GM12892 (cell line): Measurements from ENCODE around the gene FOXP2.
"Not testable (repeated sequence)": the region's sequence is repeated elsewhere in the genome, so short reads cannot be mapped to it uniquely, and the experiment has no call there.

Source experiments
- DNase-seq: peaks from one replicate; pipeline ENCODE4 v3.0.0; 2011; ENCODE audit not compliant: insufficient read length
- FAIRE-seq: peaks from 2 replicates; lab custom pipeline; 2011; peaks lifted over from hg19 to GRCh38; lab: Jason Lieb, UNC
- POLR2A ChIP-seq: IDR thresholded peaks from 2 replicates; pipeline ENCODE4 v1.6.1; 2011; ENCODE audit warnings: low read depth, low read length, control low read depth
- POLR2AphosphoS5 ChIP-seq: IDR thresholded peaks from 2 replicates; pipeline ENCODE4 v1.6.1; 2011; ENCODE audit warnings: low read depth, low read length, control low read depth
- TAF1 ChIP-seq: IDR thresholded peaks from 2 replicates; pipeline ENCODE4 v1.6.1; 2011; ENCODE audit warnings: low read depth, mild to moderate bottlenecking, control low read depth, low read length, borderline replicate concordance

FOXP2 gene

DNA sequence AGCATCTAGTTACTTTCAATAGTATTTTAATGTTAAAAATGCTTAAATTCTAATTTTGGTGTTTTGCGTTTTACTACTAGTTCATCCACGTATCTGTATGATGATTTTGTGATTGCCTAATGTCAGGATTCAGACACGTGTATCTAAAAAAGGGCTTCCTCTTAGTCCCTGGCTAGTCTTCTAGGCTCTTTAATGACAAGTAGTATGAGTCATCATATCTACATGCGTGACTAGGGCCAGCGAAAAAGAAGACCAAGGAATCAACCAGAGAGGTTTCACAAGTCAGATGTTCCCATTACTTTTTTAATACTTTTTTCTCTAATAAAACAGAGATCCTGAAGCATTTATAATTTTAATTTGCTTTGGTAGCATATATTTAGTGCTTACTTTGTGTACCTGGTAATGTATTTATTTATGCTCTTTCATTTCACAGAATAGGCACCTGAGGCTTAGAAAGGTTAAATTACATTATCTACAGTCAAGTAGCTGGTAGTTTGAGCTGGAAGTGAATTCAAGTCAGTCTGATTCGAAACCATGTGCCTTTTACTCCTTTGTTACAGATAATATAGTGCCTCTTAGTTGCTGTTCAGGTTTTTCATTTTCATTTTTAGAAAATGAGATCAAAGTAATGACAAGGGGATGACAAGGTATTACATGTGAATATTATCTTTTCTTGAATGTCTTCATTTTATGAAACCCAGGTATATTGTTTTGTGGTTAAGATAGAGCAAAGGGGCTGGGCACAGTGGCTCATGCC is 140.3 kb downstream of the FOXP2 start:
- DNase-seq (no peak), FAIRE-seq (peak; percentile 70)
- no peak for TF ChIP-seq TAF1
- no peak for TF ChIP-seq POLR2AphosphoS5
- no peak for TF ChIP-seq POLR2A

DNA sequence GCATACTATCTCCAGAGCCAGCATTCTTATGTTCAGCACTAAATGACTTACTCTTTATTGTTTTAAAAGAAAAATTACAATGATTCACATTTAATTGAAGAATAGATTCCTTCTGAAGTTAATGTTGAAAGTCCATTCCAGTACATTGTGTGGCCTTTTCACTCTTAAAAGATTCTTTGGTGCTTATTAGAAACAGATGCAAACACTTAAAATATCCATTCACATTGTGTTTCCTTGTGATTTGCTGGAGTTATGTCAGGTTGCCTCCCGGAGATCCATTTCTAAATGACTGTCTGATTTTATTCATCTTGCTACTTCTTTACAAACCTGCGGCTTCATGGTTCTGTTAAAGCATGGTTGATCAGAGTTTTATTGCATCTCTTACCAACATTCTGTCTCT is 152.8 kb downstream of the FOXP2 start:
- FAIRE-seq (no peak), DNase-seq (no peak)
- no peak for TF ChIP-seq TAF1
- TF ChIP-seq POLR2AphosphoS5 = no peak
- TF ChIP-seq POLR2A = no peak

DNA sequence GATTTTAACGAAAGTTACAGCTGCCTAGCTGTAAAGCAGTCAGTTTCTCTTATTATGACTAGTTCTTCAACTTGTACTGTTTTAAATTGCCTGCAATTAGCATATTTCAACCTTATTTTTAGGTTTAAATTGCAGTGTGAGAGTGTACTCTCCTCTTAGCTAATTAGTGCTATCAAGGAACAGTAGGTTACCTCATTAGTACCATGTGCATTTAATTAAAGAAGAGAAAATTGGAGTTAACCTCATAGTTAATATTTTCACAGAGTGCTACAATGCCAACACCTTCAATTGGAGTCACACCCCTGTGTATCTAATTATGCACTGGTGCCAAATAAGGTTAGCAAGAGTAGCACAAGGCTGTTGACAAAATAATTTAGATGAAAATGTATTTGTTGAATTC is 154.6 kb downstream of the FOXP2 start:
- FAIRE-seq = no peak
- DNase-seq = no peak
- TF ChIP-seq POLR2A (no peak), TAF1 (no peak), POLR2AphosphoS5 (no peak)

DNA sequence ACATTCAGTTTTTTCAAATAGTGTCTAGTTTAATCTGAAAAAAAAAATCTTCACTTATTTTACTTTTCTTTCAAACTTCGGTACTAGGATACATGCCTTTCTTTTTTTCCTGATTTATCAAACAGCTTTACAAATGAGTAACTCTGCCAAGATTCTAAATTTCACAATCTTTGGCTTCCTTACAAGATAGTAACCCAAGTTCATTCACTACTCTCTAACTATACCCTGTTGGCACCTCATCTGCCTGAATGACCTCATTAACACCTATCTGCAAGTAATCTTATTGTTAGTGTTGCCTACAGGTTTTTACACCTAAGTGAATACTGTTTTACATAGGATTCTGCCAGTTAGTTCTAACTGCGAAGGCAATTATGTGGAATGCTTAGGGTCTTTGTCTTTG is 159.8 kb downstream of the FOXP2 start:
- FAIRE-seq = no peak

DNA sequence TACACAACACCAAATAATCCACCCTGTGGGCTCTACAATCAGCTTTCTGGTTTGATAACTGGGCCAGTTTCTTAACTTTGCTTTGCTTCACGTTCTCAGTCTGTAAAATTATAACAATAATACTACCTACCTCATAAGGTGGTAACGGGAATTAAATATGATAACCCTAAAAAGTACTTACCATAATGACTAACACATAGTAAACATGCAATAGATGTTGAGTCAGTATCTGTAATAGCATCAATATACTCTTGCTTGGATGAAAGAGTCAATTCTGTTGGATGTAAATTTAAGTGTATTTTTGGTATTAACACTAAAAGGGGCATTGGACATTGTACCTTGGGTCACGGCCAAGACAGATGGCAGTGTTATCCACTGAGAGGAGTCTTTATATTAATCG is 160.5 kb downstream of the FOXP2 start:
- FAIRE-seq = no peak
- TF ChIP-seq POLR2AphosphoS5 = no peak
- TF ChIP-seq TAF1 = no peak
- TF ChIP-seq POLR2A = no peak

More for the DNA sequence above, 159.8 kb downstream of the FOXP2 start:
- TF ChIP-seq POLR2A = no peak
- no peak for TF ChIP-seq TAF1
- no peak for TF ChIP-seq POLR2AphosphoS5
- DNase-seq = no peak

DNA sequence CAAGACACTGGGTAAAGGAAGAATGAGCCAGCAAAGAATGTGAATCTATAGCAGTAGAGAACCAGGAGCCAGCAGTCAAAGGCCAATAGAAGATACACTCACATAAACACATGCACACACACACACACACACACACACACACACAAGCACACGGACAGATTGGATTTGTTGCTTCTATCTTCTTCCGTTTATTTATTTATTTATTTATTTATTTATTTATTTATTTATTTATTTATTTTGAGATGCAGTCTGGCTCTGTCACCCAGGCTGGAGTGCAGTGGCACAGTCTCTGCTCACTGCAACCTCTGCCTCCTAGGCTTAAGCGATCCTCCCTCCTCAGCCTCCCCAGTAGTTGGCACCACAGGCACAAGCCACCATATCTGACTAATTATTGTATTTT is 166.3 kb downstream of the FOXP2 start:
- DNase-seq, FAIRE-seq: not testable (repeated sequence)

More for the DNA sequence above, 160.5 kb downstream of the FOXP2 start:
- DNase-seq = no peak

DNA sequence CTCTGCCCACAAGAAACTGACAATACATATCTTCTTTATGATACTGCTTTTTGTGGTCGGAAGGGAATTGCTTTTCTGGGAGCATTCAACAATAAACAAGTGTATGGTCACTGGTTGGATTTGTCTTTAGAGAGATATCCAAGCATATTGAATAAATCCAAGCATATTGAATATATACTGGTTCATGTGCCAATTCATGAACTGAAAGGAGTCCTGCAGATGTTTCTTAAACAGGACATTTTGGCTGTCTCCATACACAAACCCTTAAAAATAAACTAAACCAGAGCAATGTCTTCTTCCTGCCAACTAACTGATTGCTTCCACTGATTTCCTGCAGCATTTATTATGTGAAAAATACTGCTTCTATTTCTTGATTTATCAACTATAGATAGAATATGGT is 173.9 kb downstream of the FOXP2 start:
- FAIRE-seq (no peak), DNase-seq (no peak)
- TF ChIP-seq POLR2A = no peak
- TF ChIP-seq POLR2AphosphoS5 = no peak
- no peak for TF ChIP-seq TAF1

DNA sequence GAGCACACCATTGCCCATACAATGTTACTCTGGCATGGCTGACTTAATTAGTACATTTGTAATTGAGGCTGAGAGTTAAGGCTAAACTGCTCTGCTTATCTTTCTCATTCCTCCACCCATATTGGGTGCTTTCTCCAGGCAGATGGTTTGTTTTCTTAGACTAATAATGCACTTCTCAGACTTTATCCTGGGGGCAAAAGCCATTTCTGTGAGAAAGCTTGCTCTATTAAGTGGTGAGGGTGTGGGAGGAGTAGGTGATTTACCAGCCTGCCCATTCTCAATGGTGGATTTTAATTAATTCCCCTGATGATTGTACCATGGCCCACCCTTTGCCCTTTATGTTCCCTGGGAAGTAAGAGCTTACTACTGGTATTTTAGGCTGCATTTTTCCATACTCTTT is 174.8 kb downstream of the FOXP2 start:
- no peak for TF ChIP-seq POLR2AphosphoS5
- no peak for TF ChIP-seq TAF1
- TF ChIP-seq POLR2A = no peak
- DNase-seq (no peak), FAIRE-seq (no peak)

DNA sequence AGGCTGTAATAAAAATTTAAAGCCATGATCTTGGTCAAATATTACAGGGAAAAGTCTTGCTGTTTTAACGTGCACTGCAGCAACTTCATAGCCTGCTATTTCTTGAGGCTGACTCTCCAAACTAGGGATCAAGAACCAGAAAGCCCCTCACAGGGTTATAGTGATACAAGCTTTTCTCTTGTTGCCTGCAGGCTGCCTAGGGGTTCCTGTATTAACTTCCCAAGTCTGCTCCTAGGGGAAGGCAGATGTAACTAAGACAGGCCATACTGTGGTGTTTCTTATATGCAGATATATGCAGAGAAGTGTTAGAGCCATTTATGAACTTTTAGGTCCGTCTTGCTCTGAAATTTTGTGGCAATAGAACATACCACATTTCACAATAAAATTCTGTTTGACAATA is 175.7 kb downstream of the FOXP2 start:
- no peak for TF ChIP-seq POLR2AphosphoS5
- TF ChIP-seq POLR2A = no peak
- TF ChIP-seq TAF1 = no peak
- FAIRE-seq (no peak), DNase-seq (no peak)

DNA sequence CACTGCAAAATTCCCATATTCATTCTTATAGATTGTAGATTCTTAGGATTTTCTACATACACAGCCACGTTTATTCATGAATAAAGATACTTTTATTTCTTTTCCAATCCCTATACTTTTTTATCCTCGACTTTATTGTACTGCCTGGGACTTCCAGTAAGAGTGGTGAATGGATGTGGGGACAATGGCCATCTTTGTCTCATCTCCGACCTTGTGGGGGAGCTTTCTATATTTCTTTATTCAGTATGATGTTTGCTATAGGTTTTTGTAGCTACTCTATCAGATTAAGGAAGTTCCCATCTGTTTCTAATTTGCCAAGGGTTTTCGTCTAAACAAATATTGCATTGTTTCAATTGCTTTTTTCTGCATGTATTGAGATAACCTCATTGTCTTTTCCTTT is 184.3 kb downstream of the FOXP2 start:
- TF ChIP-seq POLR2AphosphoS5 (no peak), TAF1 (no peak)
- no peak for FAIRE-seq
- DNase-seq = no peak

DNA sequence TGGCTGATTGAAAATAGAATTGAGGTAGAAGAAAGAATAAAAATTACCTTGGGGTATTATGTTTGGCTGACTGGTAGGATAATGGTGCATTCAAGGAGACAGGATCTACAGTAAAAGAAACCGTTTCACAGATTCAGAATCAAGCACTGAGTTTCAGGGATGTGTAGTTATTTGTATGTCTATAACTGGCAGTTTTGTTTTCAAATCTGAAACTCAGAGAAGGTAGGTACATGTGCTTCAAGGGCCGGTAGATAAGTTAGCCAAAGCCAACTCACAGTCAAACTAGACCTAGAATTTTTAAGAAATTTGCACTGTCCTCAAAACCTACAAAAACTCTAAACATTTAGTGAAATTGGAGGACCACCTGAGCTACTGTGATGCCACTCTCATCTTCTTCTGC is 191.5 kb downstream of the FOXP2 start:
- DNase-seq = no peak
- no peak for FAIRE-seq
- TF ChIP-seq POLR2A (no peak), POLR2AphosphoS5 (no peak), TAF1 (no peak)

DNA sequence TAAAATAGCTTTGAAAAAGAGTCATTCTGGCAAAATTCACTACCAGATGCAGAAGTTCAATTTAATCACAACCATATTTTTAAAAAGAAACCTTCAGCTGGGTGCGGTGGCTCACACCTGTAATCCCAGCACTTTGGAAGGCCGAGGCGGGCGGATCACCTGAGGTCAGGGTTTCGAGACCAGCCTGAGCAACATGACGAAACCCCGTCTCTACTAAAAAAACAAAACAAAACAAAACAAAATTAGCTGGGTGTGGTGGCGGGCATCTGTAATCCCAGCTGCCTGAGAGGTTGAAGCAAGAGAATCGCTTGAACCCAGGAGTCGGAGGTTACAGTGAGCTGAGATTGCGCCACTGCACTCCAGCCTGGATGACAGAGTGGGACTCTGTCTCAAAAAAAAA is 194.2 kb downstream of the FOXP2 start:
- FAIRE-seq, DNase-seq: not testable (repeated sequence)

DNA sequence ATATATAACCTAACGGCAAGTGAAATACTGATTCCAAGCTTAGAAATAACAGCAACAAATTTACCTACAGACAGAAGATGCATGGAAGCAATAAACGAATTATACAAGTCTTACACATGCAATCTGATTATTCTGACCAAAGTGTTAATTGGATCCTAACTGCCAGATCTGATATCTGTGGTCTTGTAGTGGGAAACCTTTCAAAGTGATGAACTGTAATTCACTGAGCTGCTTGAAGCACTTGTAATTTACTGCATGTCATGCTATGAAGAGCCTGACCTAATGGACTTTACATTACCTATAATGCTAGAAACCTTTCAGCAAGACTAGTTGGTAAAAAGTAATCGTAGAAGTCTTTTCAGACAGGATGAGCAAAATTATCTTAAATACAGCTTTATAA is 205.6 kb downstream of the FOXP2 start:
- DNase-seq = no peak
- peak; percentile 63 for FAIRE-seq
- TF ChIP-seq TAF1 (no peak), POLR2AphosphoS5 (no peak), POLR2A (no peak)
